Astrocyte of the spinal cord (primary cell): ENCODE data around the gene SH3GL3.

ENCODE experiments used
- DNase-seq: peaks from one replicate; pipeline ENCODE4 v3.0.0; 2011; ENCODE audit warnings: low read depth, low spot score
- H3K4me3 ChIP-seq: 2 replicates; pipeline ENCODE4 v1.5.1; 2011; ENCODE audit warnings: low read depth, mild to moderate bottlenecking, low read length, moderate library complexity
- in situ Hi-C: cut with HindIII; loops from 2 replicates; pipeline ENCODE4 v1.10.0; 2017; ENCODE audit warnings: low sequenced_read_pairs
- TF ChIP-seq, protein P1 (sequence below): IDR thresholded peaks from 2 replicates; pipeline ENCODE4 v1.5.1; 2012; ENCODE audit warnings: low read depth, mild to moderate bottlenecking, low read length, inconsistent platforms

SH3GL3 gene

DNA sequence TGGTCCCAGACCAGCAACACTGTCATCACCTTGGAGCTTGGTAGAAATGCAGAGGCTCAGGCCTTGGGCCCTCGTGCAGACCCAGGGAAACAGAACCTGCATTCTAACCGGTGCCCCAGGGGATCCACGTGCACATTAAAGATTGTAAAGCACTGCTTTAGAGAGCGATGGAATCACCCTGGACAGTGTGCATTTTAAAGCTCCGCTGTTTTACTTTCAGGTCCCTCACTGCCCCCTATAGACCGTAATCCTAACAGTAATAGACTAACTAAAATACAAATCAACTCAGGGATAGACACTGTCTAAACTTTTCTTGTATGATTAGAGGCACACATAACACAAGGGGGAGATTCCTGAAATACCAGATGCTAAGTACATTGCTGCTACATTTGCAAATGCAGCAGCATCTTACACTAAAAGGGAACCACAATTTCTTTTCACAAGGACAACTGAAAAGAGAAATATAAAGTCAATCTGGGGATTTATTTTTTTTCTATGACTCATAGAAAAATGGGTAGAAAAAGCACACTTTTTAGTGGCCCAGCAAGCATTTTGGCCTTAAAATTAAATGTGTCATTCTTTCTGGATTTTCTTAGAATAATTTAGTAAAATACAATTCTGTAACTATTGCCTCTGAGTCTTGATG, 10.5 kb upstream of the SH3GL3 start:
- TF ChIP-seq, protein P1, sequence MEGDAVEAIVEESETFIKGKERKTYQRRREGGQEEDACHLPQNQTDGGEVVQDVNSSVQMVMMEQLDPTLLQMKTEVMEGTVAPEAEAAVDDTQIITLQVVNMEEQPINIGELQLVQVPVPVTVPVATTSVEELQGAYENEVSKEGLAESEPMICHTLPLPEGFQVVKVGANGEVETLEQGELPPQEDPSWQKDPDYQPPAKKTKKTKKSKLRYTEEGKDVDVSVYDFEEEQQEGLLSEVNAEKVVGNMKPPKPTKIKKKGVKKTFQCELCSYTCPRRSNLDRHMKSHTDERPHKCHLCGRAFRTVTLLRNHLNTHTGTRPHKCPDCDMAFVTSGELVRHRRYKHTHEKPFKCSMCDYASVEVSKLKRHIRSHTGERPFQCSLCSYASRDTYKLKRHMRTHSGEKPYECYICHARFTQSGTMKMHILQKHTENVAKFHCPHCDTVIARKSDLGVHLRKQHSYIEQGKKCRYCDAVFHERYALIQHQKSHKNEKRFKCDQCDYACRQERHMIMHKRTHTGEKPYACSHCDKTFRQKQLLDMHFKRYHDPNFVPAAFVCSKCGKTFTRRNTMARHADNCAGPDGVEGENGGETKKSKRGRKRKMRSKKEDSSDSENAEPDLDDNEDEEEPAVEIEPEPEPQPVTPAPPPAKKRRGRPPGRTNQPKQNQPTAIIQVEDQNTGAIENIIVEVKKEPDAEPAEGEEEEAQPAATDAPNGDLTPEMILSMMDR = peak; percentile 63

DNA sequence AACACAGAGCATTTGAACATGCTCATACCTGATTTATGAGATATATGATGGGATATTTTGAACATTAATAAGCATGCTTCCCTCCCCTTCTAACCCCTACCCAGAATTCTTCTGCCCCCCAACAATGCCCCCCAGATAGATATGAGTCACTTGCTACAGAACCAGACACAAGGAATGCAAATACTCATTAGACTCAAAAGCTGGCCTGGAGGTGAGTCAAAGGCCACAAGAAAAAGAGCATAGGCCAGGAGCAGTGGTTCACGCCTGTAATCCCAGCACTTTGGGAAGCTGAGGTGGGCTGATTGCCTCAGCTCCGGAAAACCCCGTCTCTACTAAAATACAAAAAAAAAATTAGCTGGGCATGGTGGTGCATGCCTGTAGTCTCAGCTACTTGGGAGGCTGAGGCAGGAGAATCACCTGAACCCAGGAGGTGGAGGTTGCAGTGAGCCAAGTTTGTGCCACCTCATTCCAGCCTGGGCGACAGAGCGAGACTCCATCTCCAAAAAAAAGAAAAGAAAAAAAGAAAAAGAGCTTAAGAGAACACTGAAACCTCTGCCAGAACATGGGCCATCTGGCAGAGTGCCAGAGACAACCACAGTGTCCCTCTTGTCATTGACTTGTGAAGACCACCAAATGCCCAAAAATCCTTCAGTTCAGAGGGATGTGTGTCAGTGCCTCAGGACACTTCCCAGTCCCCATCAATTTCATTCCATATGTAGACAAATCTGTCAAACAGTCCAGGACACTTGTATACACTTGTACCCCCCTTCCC, 3.9 kb upstream of the SH3GL3 start:
- TF ChIP-seq, protein P1 = no peak
- no peak for DNase-seq
- in situ Hi-C loops = no loop called here
- H3K4me3 ChIP-seq = no peak overlapping the region

More for the DNA sequence above, 10.5 kb upstream of the SH3GL3 start:
- in situ Hi-C loops = no loop called here
- peak; percentile 68 for DNase-seq
- no peak overlapping the region for H3K4me3 ChIP-seq

DNA sequence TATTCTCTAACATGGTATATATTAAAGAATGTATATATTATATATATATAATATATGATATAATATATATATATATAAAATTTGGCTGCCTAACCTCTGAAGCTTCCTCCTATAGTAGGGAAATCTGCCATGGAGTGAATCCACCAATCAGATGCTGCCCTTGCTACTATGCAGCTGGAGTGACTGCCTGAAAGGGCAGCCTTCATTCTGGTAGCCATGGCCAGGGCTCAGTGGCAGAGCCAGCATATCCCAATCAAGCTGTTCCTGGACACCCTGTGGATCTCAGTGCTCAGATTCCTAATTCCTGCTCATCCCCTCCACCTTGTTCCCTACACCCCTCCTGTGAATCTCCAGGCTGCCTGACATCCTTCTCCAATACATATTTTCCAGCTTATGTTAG, 2.2 kb upstream of the SH3GL3 start:
- no peak for DNase-seq
- in situ Hi-C loops = no loop called here
- no peak overlapping the region for H3K4me3 ChIP-seq
- TF ChIP-seq, protein P1 = no peak

DNA sequence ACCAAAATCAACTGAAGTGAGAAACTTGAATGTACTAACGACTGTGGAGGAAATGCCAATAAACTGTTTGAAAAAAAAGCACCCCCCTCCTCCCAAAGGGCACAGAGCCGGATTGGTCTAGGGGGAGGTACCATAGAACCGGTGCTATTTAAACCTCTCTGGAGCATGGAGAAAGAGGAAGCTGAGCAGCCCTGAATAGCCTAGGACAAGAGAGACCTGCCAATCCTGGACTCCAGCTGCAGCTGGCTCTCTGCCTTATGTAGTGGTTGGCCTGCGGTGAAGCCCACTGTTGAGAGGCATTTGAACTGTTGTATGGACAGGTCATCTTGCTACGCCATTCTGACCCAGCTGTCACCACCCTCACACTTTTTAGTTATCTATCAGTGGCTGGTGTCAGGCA, 1.5 kb upstream of the SH3GL3 start:
- in situ Hi-C loops = no loop called here
- TF ChIP-seq, protein P1 = no peak
- DNase-seq = no peak
- no peak overlapping the region for H3K4me3 ChIP-seq

DNA sequence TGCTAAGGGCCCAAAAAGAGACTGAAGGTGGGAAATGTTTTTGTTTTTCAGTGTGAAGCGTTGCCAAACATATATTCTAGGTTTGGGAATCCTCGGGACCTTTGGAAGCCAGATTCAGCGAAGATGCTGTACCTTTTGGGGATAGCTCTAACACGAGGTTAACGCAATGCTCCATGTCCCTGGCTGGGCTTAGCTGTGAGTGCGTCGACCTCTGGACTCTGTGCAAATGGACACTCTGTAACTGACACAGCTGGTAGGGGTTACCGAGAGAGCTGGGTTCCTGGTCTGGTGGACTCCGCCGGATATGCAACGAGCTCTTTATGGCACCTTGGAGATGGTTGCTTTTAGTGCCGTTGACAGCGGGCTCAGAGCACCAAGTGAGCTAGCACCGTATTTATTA, 724 bp upstream of the SH3GL3 start:
- no peak for DNase-seq
- in situ Hi-C loops = no loop called here
- TF ChIP-seq, protein P1 = no peak
- no peak overlapping the region for H3K4me3 ChIP-seq

DNA sequence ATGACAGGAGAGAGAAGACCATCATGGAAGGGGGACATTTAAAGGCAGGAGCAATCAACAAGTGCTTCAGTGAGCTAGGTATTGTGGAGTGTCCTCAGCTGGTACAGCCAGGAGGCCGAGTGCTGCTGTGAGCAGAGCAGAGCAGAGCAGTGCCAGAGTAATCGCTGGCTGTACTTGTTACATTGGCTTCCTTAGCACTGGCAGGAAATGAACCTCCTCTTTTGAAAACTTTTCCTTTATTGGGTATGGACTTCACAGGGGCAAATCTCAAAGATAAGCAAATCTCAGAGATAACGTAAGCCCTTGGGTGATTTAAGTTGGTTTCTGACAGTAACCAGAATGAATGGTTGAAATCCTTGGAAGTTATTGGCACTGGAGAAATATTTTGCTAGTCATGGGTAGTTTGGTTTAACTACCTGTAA, 2.1 kb downstream of the SH3GL3 start:
- TF ChIP-seq, protein P1 = no peak
- no peak overlapping the region for H3K4me3 ChIP-seq
- in situ Hi-C loops = no loop called here
- DNase-seq = no peak
